HEK293 (cell line): ENCODE measurements around the gene SUDS3.

Experiments
- CTCF ChIA-PET: fragments of 350-600 bp; formaldehyde crosslinking; extraction: SDS; loops from one replicate; lab custom pipeline; 2021; ENCODE audit warnings: antibody characterized with exemption; lab: Yijun Ruan, JAX
- POLR2A ChIA-PET: fragments of 300-600 bp; formaldehyde crosslinking; extraction: SDS; loops from one replicate; lab custom pipeline; 2020; ENCODE audit warnings: antibody characterized with exemption, inconsistent platforms; lab: Yijun Ruan, JAX
- H3K27ac ChIP-seq: fragments of 200-500 bp; sonication (Bioruptor generic); 2 replicates; pipeline ENCODE4 v1.5.1; 2014; ENCODE audit warnings: low read depth, low read length, control low read depth, inconsistent platforms; ENCODE audit errors: extremely low read depth
- H3K36me3 ChIP-seq, 2 experiments: fragments of 200-500 bp in 1 of 2; sonication (Bioruptor generic) in 1 of 2; 1 replicate in 1 of 2; 2 replicates in 1 of 2; pipeline ENCODE4 v1.5.1; 2014 to 2017; ENCODE audit warnings: inconsistent platforms in 2 of 2, low read length in 2 of 2; ENCODE audit not compliant: control insufficient read depth in 2 of 2, insufficient read depth in 1 of 2
- H3K4me1 ChIP-seq: fragments of 200-500 bp; sonication (Bioruptor generic); 2 replicates; pipeline ENCODE4 v1.5.1; 2014; ENCODE audit warnings: mild to moderate bottlenecking, low read length, inconsistent platforms; ENCODE audit not compliant: control insufficient read depth, insufficient read depth
- H3K4me3 ChIP-seq: 2 replicates; pipeline ENCODE4 v1.5.1; 2011; ENCODE audit warnings: low read depth, mild to moderate bottlenecking, control low read depth, low read length, moderate library complexity
- H3K9me3 ChIP-seq: fragments of 200-500 bp; sonication (Bioruptor generic); 2 replicates; pipeline ENCODE4 v1.5.1; 2014; ENCODE audit warnings: low read depth, low read length, inconsistent platforms; ENCODE audit not compliant: control insufficient read depth, insufficient read depth
- INSM2 ChIP-seq: fragments of 450-650 bp; formaldehyde crosslinking; IDR thresholded peaks from 2 replicates; pipeline ENCODE4 v1.5.1; 2016; ENCODE audit warnings: missing biosample characterization, missing genetic modification characterization
- PRDM4 ChIP-seq: fragments of 450-650 bp; formaldehyde crosslinking; IDR thresholded peaks from 2 replicates; pipeline ENCODE4 v1.5.1; 2017; ENCODE audit warnings: missing biosample characterization, missing genetic modification characterization
- YY1 ChIP-seq: fragments of 450-650 bp; formaldehyde crosslinking; IDR thresholded peaks from 2 replicates; pipeline ENCODE4 v1.5.1; 2018; ENCODE audit warnings: missing biosample characterization, missing genetic modification characterization
- YY2 ChIP-seq: fragments of 450-650 bp; formaldehyde crosslinking; IDR thresholded peaks from 2 replicates; pipeline ENCODE4 v1.5.1; 2016; ENCODE audit warnings: missing biosample characterization, missing genetic modification characterization
- ZFHX2 ChIP-seq: fragments of 450-650 bp; formaldehyde crosslinking; conservative IDR thresholded peaks from 2 replicates; pipeline ENCODE4 v1.5.1; 2016; ENCODE audit warnings: missing biosample characterization, missing genetic modification characterization
- ZFP41 ChIP-seq: fragments of 450-650 bp; formaldehyde crosslinking; IDR thresholded peaks from 2 replicates; pipeline ENCODE4 v1.5.1; 2016; ENCODE audit warnings: missing biosample characterization, missing genetic modification characterization, borderline replicate concordance
- ZNF16 ChIP-seq: fragments of 450-650 bp; formaldehyde crosslinking; IDR thresholded peaks from 2 replicates; pipeline ENCODE4 v1.5.1; 2016; ENCODE audit warnings: low read depth, missing biosample characterization, missing genetic modification characterization
- ZNF2 ChIP-seq: fragments of 450-650 bp; formaldehyde crosslinking; IDR thresholded peaks from 2 replicates; pipeline ENCODE4 v1.5.1; 2016; ENCODE audit warnings: missing biosample characterization, missing genetic modification characterization
- ZNF26 ChIP-seq: fragments of 450-650 bp; formaldehyde crosslinking; IDR thresholded peaks from 2 replicates; pipeline ENCODE4 v1.5.1; 2016; ENCODE audit warnings: missing biosample characterization, missing genetic modification characterization
- ZNF335 ChIP-seq: fragments of 450-650 bp; formaldehyde crosslinking; conservative IDR thresholded peaks from 2 replicates; pipeline ENCODE4 v1.5.1; 2016; ENCODE audit warnings: missing biosample characterization, missing genetic modification characterization
- ZNF350 ChIP-seq: fragments of 450-650 bp; formaldehyde crosslinking; IDR thresholded peaks from 2 replicates; pipeline ENCODE4 v1.5.0; 2017; ENCODE audit warnings: missing biosample characterization, mild to moderate bottlenecking, missing genetic modification characterization
- ZNF514 ChIP-seq: fragments of 450-650 bp; formaldehyde crosslinking; IDR thresholded peaks from 2 replicates; pipeline ENCODE4 v1.5.1; 2016; ENCODE audit warnings: missing biosample characterization, missing genetic modification characterization
- ZNF530 ChIP-seq: fragments of 450-650 bp; formaldehyde crosslinking; IDR thresholded peaks from 2 replicates; pipeline ENCODE4 v1.5.1; 2016; ENCODE audit warnings: low read depth, missing biosample characterization, missing genetic modification characterization
- ZNF596 ChIP-seq: fragments of 450-650 bp; IDR thresholded peaks from 2 replicates; pipeline ENCODE4 v1.5.0; 2018; ENCODE audit warnings: missing biosample characterization, mild to moderate bottlenecking, missing genetic modification characterization, moderate library complexity
- ZNF624 ChIP-seq: fragments of 450-650 bp; formaldehyde crosslinking; IDR thresholded peaks from 2 replicates; pipeline ENCODE4 v1.5.1; 2017; ENCODE audit warnings: missing biosample characterization, missing genetic modification characterization
- ZNF785 ChIP-seq: fragments of 450-650 bp; formaldehyde crosslinking; IDR thresholded peaks from 2 replicates; pipeline ENCODE4 v1.5.1; 2016; ENCODE audit warnings: missing biosample characterization, missing genetic modification characterization
- ZNF837 ChIP-seq: fragments of 450-650 bp; formaldehyde crosslinking; IDR thresholded peaks from 2 replicates; pipeline ENCODE4 v1.5.1; 2016; ENCODE audit warnings: missing biosample characterization, missing genetic modification characterization
- ZNF843 ChIP-seq: fragments of 450-650 bp; formaldehyde crosslinking; IDR thresholded peaks from 2 replicates; pipeline ENCODE4 v1.5.1; 2016; ENCODE audit warnings: missing biosample characterization, missing genetic modification characterization

Gene SUDS3

GRCh38 chr12:118425364-118425763 lies 49.0 kb downstream of the SUDS3 start (continued):
- TF ChIP-seq ZNF530 = no peak
- no peak for TF ChIP-seq YY1 (tag by site-specific recombination)
- TF ChIP-seq ZNF624 (tag by site-specific recombination) = no peak

- Histone ChIP-seq H3K4me3 (no peak overlapping the region), H3K9me3 (no peaks in the 10 kb centered on the region), H3K27ac (no peak overlapping the region), H3K4me1 (no peaks in the 10 kb centered on the region), H3K36me3 (no peaks in the 10 kb centered on the region)
- ChIA-PET CTCF (no interaction called here), POLR2A (no interaction called here)
- TF ChIP-seq ZFHX2 (no peak), ZNF335 (no peak), ZNF785 (tag by site-specific recombination) (no peak), ZNF514 (tag by site-specific recombination) (no peak)
These were observed 51.5 kb downstream of the SUDS3 start for GRCh38 chr12:118427819-118428218.

- Histone ChIP-seq H3K27ac (no peak overlapping the region), H3K36me3 (no peaks in the 10 kb centered on the region), H3K4me1 (no peaks in the 10 kb centered on the region), H3K4me3 (no peak overlapping the region), H3K9me3 (no peaks in the 10 kb centered on the region)
- CTCF ChIA-PET = no interaction called here
- POLR2A ChIA-PET = no interaction called here
- TF ChIP-seq INSM2 (tag by site-specific recombination) (no peak), ZNF26 (no peak), ZNF2 (tag by site-specific recombination) (no peak), ZNF596 (tag by site-specific recombination) (no peak), PRDM4 (no peak), ZNF843 (tag by site-specific recombination) (no peak), ZFP41 (no peak), YY2 (tag by site-specific recombination) (no peak), ZNF350 (tag by site-specific recombination) (no peak), ZFHX2 (no peak), YY1 (tag by site-specific recombination) (no peak), ZNF16 (tag by site-specific recombination) (no peak), ZNF837 (tag by site-specific recombination) (no peak)
These were observed 52.3 kb downstream of the SUDS3 start for GRCh38 chr12:118428643-118429042.
